Urothelium cell line (cell line): ENCODE results near the gene GRID2.
A peak's percentile ranks its signal among the peaks of the same experiment; 100 is the strongest.
"Not testable (repeated sequence)": the region's sequence is repeated elsewhere in the genome, so short reads cannot be mapped to it uniquely, and the experiment has no call there.

Source experiments
- DNase-seq: peaks from one replicate; pipeline ENCODE4 v3.0.0; 2011; ENCODE audit warnings: low spot score, mixed read lengths
- FAIRE-seq: peaks from 2 replicates; lab custom pipeline; 2011; peaks lifted over from hg19 to GRCh38; lab: Jason Lieb, UNC

GRID2 gene

GRCh38 chr4:93285346-93285745, 981.6 kb downstream of the GRID2 start:
- DNase-seq, result no peak
- FAIRE-seq, result no peak

DNA sequence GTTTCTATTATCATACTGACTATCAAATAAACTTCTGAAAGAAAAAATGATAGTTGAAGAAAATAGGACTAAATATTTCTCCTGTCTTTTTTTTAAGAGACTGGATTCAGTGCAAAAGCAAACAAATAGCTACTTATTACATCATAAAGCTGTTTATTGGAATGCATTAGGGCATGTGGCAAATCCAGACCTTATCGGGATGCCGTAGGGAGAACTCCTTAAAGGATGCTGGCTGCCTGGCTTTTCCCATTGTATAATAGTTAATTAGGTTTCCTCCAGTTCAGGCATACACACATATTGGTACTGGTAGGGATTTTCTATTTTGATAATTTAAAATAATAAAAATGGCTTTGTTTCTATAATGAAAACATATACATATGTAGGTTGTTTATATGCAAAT, 985.5 kb downstream of the GRID2 start:
- DNase-seq, result no peak

GRCh38 chr4:93289831-93290230, 986.1 kb downstream of the GRID2 start:
- no peak for FAIRE-seq

More for the DNA sequence above, 985.5 kb downstream of the GRID2 start:
- no peak for FAIRE-seq

GRCh38 chr4:93299118-93299517, 995.4 kb downstream of the GRID2 start:
- DNase-seq, result no peak
- FAIRE-seq, result no peak

More at GRCh38 chr4:93289831-93290230, 986.1 kb downstream of the GRID2 start:
- DNase-seq, result no peak

GRCh38 chr4:93300780-93301555, 997.2 kb downstream of the GRID2 start:
- DNase-seq, FAIRE-seq: not testable (repeated sequence)

DNA sequence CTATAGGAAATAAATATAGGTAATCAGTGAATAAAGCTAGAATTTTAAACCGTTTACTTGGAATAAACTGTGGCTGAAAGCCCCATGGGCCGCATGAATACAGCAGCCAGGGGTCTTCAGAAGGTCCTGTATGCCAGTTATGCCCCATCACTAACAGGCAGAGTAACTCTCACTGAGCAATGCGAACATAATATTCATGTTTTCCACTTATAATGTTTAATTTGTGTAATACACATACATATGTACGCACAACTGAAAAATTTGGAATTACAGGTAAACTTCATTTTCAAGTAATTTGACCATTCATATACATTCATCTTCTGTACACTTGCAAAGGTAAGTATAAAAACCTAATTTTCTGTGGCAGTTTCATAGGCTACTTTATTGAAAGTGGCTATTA, 998.5 kb downstream of the GRID2 start:
- FAIRE-seq (no peak), DNase-seq (no peak)

GRCh38 chr4:93303440-93303839, 999.7 kb downstream of the GRID2 start:
- FAIRE-seq, result peak; percentile 23
- DNase-seq, result no peak

DNA sequence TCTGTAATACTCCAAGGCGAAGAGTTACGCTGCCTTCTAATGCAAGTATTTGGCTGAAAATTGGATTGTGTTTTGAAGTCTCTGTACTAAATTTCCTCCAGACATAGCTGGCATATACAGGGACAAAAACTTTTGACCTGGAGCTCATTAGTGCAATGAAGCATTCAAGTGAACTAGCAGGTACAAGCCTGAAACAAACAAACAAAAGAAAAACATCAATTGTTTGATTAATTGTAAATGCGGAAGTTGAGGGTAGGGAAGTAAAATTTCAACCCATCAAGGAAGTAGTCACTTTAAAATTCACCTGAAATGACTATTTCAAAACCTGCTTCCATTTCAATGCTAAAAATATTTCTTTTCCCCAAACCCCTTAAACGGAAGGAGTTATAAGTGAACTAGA, 1008.5 kb downstream of the GRID2 start:
- no peak for DNase-seq
- FAIRE-seq, result no peak

DNA sequence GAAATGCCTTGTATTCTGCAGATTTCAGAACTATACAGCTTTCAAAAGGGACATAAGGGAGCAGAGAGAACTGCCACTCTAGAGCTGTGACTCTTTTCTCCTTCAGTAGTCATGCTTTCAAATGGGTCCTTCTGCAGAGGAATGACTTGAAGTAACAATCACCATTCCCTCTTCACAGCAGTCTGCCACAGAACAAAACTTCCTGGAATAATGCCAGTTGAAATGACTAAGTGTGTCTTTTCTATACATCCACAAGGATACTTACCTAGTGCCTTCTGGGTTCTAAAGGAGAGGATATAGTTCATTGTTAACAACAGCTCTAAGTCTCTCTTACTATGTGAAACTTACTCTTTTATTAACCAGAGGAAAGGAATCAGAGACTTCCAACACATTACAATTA, 1009.4 kb downstream of the GRID2 start:
- FAIRE-seq (no peak), DNase-seq (no peak)

- no peak for DNase-seq
- no peak for FAIRE-seq
Observed at GRCh38 chr4:93317057-93317456, 1013.3 kb downstream of the GRID2 start.

DNA sequence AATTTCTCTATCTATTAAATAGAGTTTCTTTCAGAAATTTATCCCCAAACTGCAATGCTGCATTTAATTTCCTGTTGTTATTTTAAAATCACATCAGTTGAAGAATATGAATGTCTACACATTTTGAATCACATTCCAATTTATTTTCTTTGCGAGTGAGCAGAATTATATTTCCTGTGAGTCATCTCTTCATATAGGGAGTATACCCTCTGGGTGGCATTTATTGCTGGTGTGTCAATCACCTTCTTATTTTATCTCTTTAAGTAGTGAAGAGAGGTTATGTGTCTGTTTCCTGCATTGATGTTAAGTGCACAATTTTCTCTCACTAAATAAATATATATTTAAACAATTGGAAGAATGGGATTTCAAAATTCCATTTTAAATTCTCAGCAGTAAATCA, 1013.8 kb downstream of the GRID2 start:
- DNase-seq (no peak), FAIRE-seq (no peak)

DNA sequence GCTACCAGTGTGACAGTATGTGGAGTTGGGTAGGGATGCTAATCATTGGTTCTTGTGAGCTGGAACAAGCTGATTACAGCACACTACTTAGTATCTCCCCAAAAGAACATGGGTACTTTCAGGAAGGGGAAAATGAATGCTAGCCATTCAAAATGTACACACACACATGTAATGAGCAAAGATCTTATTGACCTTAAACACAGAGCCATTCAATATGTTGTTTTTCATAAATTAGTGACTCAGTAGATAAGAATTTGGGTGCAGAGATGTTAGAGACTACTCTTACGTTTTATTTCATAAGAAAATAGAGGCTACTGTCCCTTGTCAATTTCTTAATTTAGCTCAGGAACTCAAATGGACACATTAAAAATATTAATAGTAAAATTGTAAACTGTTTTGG, 1015.3 kb downstream of the GRID2 start:
- DNase-seq, result no peak
- FAIRE-seq, result no peak

- FAIRE-seq, result no peak
- no peak for DNase-seq
Observed at GRCh38 chr4:93320356-93320755, 1016.6 kb downstream of the GRID2 start.

DNA sequence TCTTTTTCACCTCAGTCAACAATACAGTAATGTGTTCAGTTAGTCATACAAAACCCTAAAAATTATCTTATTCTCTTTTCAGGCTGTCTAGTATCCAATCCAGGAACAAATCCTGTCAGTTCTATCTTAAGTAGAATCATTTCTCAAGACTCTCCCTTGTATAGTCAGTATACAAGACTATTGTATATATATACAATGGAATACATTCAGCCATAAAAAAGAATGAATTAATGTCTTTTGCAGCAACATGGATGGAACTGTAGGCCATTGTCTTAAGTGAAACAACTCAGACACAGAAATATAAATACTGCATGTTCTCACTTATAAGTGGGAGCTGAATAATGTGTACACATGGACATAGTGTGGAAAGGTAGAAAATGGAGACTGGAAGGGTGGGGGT, 1023.6 kb downstream of the GRID2 start:
- DNase-seq (no peak), FAIRE-seq (no peak)

DNA sequence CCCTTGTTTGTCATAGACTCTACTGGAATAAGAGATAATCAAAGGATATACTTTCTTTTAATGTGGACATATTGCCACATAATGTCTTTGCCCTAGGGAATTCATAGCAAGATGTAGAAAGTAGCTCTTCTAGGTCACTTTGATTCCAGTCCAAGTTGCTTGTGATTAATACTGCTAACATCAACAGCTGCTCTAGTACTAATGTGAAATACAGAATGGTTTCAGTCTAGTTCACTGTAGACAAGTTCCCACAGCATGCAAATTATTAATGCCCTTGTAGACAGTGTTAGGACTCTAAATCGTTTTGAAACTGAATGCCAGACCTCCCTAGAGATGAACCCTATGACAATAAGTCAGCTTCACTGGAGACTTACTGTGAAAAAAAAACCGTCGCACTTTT, 1030.2 kb downstream of the GRID2 start:
- no peak for FAIRE-seq
- no peak for DNase-seq

- no peak for FAIRE-seq
- no peak for DNase-seq
Observed at GRCh38 chr4:93337196-93337595, 1033.4 kb downstream of the GRID2 start.

- FAIRE-seq (no peak), DNase-seq (no peak)
Observed at GRCh38 chr4:93342738-93343137, 1039.0 kb downstream of the GRID2 start.

DNA sequence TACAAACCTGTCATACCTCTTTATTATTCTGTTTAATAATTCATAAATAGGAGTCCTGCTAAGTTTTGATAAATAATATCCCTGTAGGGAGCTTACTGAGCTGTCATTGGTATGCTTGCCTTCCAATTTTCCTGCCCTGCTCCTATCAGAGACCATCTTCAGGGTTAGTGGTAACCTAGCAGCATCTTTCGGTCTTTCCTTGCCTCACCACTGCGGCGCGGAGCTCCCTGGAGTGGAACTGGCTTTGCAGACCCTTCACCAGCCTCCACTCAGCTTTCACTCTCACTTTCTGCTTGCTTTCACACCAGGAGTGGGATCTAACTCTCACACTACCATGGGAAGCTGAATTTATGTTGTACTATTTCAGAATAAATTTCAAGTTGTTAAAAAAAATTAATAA, 1043.1 kb downstream of the GRID2 start:
- FAIRE-seq, result no peak

GRCh38 chr4:93348896-93349295, 1045.1 kb downstream of the GRID2 start:
- FAIRE-seq (no peak), DNase-seq (no peak)

More for the DNA sequence above, 1043.1 kb downstream of the GRID2 start:
- DNase-seq, result no peak

GRCh38 chr4:93351846-93352245, 1048.1 kb downstream of the GRID2 start:
- no peak for FAIRE-seq

GRCh38 chr4:93355411-93355810, 1051.6 kb downstream of the GRID2 start:
- no peak for FAIRE-seq
- DNase-seq, result no peak

More at GRCh38 chr4:93351846-93352245, 1048.1 kb downstream of the GRID2 start:
- no peak for DNase-seq

DNA sequence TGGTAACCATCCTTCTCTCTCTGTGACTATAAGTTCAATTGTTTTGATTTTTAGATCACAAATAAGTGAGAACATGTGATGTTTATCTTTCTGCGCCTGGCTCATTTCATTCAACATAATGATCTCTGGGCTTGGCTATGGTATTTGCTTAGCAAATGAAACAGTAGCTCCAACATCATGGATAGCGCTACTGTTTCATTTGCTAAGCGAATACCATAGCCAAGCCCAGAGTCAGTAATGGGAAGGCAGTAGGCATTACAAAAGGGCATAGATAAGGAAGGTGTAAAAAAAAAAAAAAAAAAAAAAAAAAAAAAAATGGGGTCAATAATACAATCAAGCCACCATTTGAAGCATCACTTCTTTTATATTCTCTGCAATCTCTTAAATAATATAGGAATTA, 1055.8 kb downstream of the GRID2 start:
- no peak for DNase-seq
- no peak for FAIRE-seq
